HS-5 (cell line): ENCODE data around the gene C15orf61.

Source experiments
- DNase-seq: peaks from one replicate; pipeline ENCODE4 v3.0.0-alpha.2; 2012; ENCODE audit warnings: low read depth

Gene C15orf61

GRCh38 chr15:67549736-67550135, 28.8 kb downstream of the C15orf61 start:
- DNase-seq = no peak

GRCh38 chr15:67550522-67550921, 29.6 kb downstream of the C15orf61 start:
- DNase-seq = no peak

- no peak for DNase-seq
Measured at GRCh38 chr15:67551207-67551743, 30.3 kb downstream of the C15orf61 start.

- DNase-seq = no peak
Measured at GRCh38 chr15:67554580-67554979, 33.6 kb downstream of the C15orf61 start.

GRCh38 chr15:67556976-67557570, 36.1 kb downstream of the C15orf61 start:
- DNase-seq = no peak

- no peak for DNase-seq
Measured at GRCh38 chr15:67558502-67558901, 37.6 kb downstream of the C15orf61 start.

- DNase-seq = no peak
Measured at GRCh38 chr15:67559158-67559557, 38.2 kb downstream of the C15orf61 start.

- DNase-seq = no peak
Measured at GRCh38 chr15:67559576-67559975, 38.6 kb downstream of the C15orf61 start.

- no peak for DNase-seq
Measured at GRCh38 chr15:67560320-67560719, 39.4 kb downstream of the C15orf61 start.

- no peak for DNase-seq
Measured at GRCh38 chr15:67563092-67563491, 42.2 kb downstream of the C15orf61 start.

- DNase-seq = no peak
Measured at GRCh38 chr15:67564021-67564967, 43.4 kb downstream of the C15orf61 start.

GRCh38 chr15:67564968-67565345, 44.0 kb downstream of the C15orf61 start:
- DNase-seq = no peak

GRCh38 chr15:67569668-67570067, 48.7 kb downstream of the C15orf61 start:
- no peak for DNase-seq

- DNase-seq = no peak
Measured at GRCh38 chr15:67570875-67571647, 50.1 kb downstream of the C15orf61 start.

GRCh38 chr15:67571648-67572415, 50.9 kb downstream of the C15orf61 start:
- no peak for DNase-seq

GRCh38 chr15:67573194-67573593, 52.3 kb downstream of the C15orf61 start:
- no peak for DNase-seq

- DNase-seq = no peak
Measured at GRCh38 chr15:67575039-67575502, 54.1 kb downstream of the C15orf61 start.

GRCh38 chr15:67578020-67578600, 57.2 kb downstream of the C15orf61 start:
- no peak for DNase-seq

- DNase-seq = no peak
Measured at GRCh38 chr15:67579164-67579563, 58.2 kb downstream of the C15orf61 start.
